Suprapubic skin (tissue), 4 donors: Measurements from ENCODE around the gene OR7C1. TPM values are rescaled to one million over a fixed set of nuclear protein-coding genes. Genes with fewer than 3 reads are reported as not detected.
"Not testable (repeated sequence)": the region's sequence is repeated elsewhere in the genome, so short reads cannot be mapped to it uniquely, and the experiment has no call there.

ENCODE experiments used
- DNase-seq, 2 donors: peaks; one replicate each; pipeline ENCODE4 v3.0.0-alpha.2; 2019; ENCODE audit warnings: low spot score in 2 of 2
- H3K27ac ChIP-seq: fragments of 200-600 bp; sonication (generic); one replicate; pipeline ENCODE4 v1.5.1; 2019
- H3K27me3 ChIP-seq: fragments of 200-600 bp; sonication (generic); one replicate; pipeline ENCODE4 v1.5.1; 2019
- H3K36me3 ChIP-seq: fragments of 200-600 bp; sonication (generic); one replicate; pipeline ENCODE4 v1.5.1; 2019
- H3K4me1 ChIP-seq: fragments of 200-600 bp; sonication (generic); one replicate; pipeline ENCODE4 v1.5.1; 2019
- H3K4me3 ChIP-seq: fragments of 200-600 bp; sonication (generic); one replicate; pipeline ENCODE4 v1.5.1; 2019; ENCODE audit warnings: mild to moderate bottlenecking
- H3K9me3 ChIP-seq: fragments of 200-600 bp; sonication (generic); one replicate; pipeline ENCODE4 v1.5.1; 2019
- EP300 ChIP-seq: sonication (generic); formaldehyde crosslinking; IDR thresholded peaks from one replicate; pipeline ENCODE4 v1.6.1; 2017; ENCODE audit warnings: antibody characterized with exemption
- POLR2A ChIP-seq, 2 donors: fragments of 450-650 bp; IDR thresholded peaks; one replicate each; pipeline ENCODE4 v1.6.1; 2017; ENCODE audit warnings: antibody characterized with exemption in 2 of 2, mild to moderate bottlenecking in 2 of 2, moderate library complexity in 2 of 2
- POLR2AphosphoS5 ChIP-seq, 3 donors: sonication (generic); formaldehyde crosslinking; IDR thresholded peaks; one replicate each; pipeline ENCODE4 v1.6.1; 2017; ENCODE audit warnings: antibody characterized with exemption in 3 of 3
- WGBS: methylation state at CpG from one replicate; pipeline ENCODE4 v1.1.5; 2018; 5-methylcytosine and 5-hydroxymethylcytosine counted together
- total RNA-seq, 4 donors: library from RNA; depleted of rRNA; stranded (reverse); fragments of >200 nt; gene quantifications; one replicate each; pipeline ENCODE4 v1.1.0, GENCODE V29; 2016
- TF ChIP-seq, protein P1 (sequence below), 2 donors: fragments of 200-600 bp in 1 of 2; fragments of 450-650 bp in 1 of 2; sonication (generic) in 1 of 2; IDR thresholded peaks; one replicate each; pipeline ENCODE4 v1.5.1; 2016 to 2019; ENCODE audit warnings: antibody characterized with exemption in 2 of 2, mild to moderate bottlenecking in 1 of 2, moderate library complexity in 1 of 2

Gene OR7C1
- total RNA-seq, 4 donors from 2014 or later, result 4.4 to 11.2 (median 5.1) TPM

DNA sequence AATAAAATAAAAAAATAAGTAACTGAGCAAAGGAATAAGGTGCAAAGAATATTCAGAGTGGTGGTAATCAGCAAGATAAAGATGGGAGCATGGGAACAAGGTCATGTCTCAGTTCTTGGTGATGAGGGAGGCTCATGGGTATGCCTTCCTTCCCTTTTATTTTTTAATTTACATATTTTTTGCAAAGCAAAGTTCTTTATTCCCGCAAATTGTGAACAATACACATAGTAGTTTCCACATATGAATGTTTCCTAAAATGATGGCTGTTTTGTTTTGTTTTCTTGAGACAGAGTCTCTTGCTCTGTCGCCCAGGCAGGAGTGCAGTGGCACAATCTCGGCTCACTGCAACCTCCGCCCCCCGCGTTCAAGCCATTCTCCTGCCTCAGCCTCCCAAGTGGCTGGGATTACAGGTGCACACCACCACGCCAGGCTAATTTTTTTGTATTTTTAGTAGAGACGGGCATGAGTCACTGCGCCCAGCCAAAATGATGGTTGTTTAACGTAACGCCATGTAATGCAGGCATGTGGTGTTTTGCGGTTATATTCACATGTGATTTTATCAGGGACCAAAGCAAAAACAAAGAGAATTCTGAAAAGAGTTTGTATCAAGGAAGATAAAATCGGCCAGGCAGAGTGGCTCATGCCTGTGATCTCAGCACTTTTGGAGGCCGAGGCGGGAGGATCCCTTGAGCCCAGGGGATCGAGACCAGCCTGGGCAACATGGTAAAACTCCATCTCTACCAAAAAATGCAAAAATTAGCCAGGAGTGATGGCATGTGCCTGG lies 52.2 kb downstream of the OR7C1 start:
- DNase-seq, result peak in 1 of 2 donors; percentile 24
- H3K27ac ChIP-seq, result peak overlapping the region; percentile 5
- WGBS, result 87% methylated on average over 16 of the region's 16 CpGs
- H3K4me1 ChIP-seq, result peaks cover 6% of the 10 kb centered on the region
- peaks cover 5% of the 10 kb centered on the region for H3K27me3 ChIP-seq
- TF ChIP-seq POLR2A (IDR thresholded peaks at IDR 0.05) (no peak), EP300 (no peak), POLR2AphosphoS5 (IDR thresholded peaks at IDR 0.05) (no peak)
- TF ChIP-seq, protein P1, sequence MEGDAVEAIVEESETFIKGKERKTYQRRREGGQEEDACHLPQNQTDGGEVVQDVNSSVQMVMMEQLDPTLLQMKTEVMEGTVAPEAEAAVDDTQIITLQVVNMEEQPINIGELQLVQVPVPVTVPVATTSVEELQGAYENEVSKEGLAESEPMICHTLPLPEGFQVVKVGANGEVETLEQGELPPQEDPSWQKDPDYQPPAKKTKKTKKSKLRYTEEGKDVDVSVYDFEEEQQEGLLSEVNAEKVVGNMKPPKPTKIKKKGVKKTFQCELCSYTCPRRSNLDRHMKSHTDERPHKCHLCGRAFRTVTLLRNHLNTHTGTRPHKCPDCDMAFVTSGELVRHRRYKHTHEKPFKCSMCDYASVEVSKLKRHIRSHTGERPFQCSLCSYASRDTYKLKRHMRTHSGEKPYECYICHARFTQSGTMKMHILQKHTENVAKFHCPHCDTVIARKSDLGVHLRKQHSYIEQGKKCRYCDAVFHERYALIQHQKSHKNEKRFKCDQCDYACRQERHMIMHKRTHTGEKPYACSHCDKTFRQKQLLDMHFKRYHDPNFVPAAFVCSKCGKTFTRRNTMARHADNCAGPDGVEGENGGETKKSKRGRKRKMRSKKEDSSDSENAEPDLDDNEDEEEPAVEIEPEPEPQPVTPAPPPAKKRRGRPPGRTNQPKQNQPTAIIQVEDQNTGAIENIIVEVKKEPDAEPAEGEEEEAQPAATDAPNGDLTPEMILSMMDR (IDR thresholded peaks at IDR 0.05), result no peak
- no peak overlapping the region for H3K4me3 ChIP-seq
- H3K36me3 ChIP-seq, result no peaks in the 10 kb centered on the region
- H3K9me3 ChIP-seq, result no peaks in the 10 kb centered on the region

DNA sequence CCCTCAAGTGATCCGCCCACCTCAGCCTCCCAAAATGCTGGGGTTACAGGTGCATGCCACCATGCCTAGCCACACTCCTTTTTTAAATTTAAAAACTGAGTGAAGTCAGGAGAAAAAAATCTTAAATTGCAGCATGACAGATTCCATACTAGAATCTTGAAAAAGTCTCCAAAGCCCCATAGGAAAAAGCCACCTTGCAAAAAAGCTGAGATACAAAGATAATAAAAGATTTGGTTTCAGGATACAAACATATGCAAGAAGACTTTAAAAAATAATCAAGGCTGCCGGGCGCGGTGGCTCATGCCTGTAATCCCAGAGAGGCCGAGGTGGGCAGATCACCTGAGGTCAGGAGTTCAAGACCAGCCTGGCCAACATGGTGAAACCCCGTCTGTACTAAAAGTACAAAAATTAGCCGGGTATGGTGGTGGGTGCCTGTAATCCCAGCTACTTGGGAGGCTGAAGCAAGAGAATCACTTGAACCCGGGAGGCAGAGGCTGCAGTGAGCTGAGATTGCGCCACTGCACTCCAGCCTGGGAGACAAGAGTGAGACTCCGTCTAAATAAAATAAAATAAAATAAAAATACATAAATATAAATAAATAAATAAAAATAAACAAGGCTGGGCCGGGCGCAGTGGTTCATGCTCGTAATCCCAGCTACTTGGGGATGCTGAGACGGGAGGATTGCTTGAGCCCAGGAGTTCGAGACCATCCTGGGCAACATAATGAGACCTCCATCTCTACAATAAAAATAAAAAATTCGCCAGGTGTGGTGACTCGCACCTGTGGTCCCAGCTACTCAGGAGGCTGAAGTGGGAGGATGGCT lies 53.1 kb downstream of the OR7C1 start:
- H3K36me3 ChIP-seq, H3K4me1 ChIP-seq, H3K27ac ChIP-seq, H3K27me3 ChIP-seq, H3K4me3 ChIP-seq, H3K9me3 ChIP-seq: not testable (repeated sequence)
- peak in 1 of 2 donors; percentile 54 for DNase-seq
- 92% methylated on average over 17 of the region's 17 CpGs for WGBS

DNA sequence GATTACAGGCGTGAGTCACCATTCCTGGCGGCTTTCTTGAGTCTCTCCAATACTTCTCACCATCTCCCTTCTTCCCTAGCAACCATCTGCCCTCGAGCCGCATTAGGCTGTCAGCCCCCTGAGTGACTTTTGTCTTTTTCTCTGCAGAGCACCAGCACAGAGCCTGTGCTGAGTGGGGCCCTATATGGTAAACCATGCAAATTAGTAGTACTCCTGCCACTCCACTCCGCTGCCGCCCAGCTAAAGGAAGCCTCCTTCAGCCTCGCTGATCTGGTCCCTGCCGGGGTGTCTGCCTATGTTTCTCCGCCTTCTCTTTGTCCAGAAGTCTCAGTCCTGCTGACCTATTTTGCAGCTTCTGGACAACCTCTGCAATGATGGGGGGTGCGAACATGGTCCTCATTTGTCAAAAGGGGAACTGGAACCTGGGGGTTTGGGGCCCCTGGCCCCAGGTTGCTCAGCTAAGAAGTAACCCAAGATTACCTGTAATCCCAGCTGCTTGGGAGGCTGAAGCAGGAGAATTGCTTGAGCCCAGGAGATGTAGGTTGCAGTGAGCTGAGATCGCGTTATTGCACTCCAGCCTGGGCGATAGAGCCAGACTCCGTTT lies 54.3 kb downstream of the OR7C1 start:
- H3K9me3 ChIP-seq, H3K27me3 ChIP-seq, H3K27ac ChIP-seq, H3K36me3 ChIP-seq, H3K4me3 ChIP-seq: not testable (repeated sequence)
- H3K4me1 ChIP-seq, result peaks cover 13% of the 10 kb centered on the region
- peak in 1 of 2 donors; percentile 64 for DNase-seq
- 86% methylated on average over 13 of the region's 14 CpGs for WGBS

DNA sequence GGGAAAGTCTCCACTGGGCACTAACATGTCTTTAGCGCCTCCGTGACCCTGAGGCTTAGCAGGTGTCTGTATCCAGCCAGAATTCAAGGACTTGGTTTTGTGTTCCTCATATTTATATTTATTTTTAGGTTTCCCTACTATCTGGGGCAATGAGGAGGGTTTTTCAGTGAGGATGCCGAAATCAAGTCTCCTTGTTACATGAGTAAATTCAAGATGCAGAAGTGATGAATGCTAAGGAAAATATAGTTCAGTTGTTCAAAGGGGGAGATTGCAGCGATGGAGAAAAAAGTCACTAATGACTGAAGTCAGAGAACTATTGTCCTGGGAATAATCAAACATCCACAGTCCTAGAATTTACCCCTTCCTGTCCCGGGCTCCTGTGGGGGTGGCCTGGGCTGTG lies 55.8 kb downstream of the OR7C1 start:
- Histone ChIP-seq H3K27me3 (no peaks in the 10 kb centered on the region), H3K36me3 (no peaks in the 10 kb centered on the region), H3K4me3 (no peak overlapping the region), H3K9me3 (no peaks in the 10 kb centered on the region), H3K27ac (no peak overlapping the region), H3K4me1 (peaks cover 13% of the 10 kb centered on the region)
- 49% methylated on average over 5 of the region's 5 CpGs for WGBS
- TF ChIP-seq EP300, result no peak
- TF ChIP-seq, protein P1 (IDR thresholded peaks at IDR 0.05), result no peak
- DNase-seq, result no peak

DNA sequence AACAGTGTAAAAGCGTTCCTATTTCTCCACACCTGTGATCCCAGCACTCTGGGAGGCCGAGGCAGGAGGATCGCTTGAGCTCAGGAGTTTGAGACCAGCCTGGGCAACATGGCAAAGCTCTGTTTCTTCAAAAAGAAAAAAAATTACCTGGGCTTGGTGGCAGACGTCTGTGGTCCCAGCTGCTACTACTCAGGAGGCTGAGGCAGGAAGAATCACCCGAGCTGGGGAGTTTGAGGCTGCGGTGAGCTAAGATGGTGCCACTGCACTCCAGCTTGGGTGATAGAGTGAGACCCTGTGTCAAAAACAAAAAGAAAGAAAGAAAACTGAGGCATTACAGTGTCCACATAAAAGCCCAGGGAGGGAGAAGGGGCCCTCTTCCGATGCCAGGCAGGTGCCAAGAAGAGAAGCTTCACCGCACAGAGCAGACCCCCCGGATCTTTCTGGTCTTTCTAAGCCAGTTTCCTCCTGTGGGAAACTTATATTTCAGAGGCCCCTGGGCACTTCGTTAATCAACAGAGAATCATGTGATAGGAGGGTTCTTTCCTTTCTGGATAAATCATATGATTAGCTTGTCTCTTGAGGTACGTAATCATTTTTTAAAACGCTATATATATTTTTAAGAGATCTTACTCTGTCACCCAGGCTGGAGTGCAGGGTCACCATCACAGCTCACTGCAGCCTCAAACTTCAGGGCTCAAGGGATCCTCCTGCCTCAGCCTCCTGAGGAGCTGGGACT lies 56.7 kb downstream of the OR7C1 start, which contains the start of gene ADGRE2:
ADGRE2 (minus strand) TSS at position 451 of the 736 bp plus-strand sequence. CDS start 1,804 bp downstream, outside the sequence.
- H3K27me3 ChIP-seq, H3K9me3 ChIP-seq, H3K27ac ChIP-seq, H3K4me3 ChIP-seq, H3K36me3 ChIP-seq: not testable (repeated sequence)
- peak in 1 of 2 donors; percentile 26 for DNase-seq
- H3K4me1 ChIP-seq, result peaks cover 13% of the 10 kb centered on the region
- 65% methylated on average over 12 of the region's 12 CpGs for WGBS

DNA sequence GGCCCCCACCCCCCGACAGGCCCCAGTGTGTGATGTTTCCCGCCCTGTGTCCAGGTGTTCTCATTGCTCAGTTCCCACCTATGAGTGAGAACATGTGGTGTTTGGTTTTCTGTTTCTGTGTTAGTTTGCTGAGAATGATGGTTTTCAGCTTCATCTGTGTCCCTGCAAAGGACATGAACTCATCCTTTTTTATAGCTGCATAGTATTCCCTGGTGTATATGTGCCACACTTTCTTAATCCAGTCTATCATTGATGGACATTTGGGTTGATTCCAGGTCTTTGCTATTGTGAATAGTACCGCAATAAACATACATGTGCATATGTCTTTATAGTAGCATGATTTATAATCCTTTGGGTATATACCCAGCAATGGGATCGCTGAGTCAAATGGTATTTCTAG lies 57.3 kb downstream of the OR7C1 start:
- not testable (repeated sequence) for DNase-seq, H3K27me3 ChIP-seq, H3K27ac ChIP-seq, H3K36me3 ChIP-seq, H3K9me3 ChIP-seq, H3K4me3 ChIP-seq
- 91% methylated on average over 4 of the region's 4 CpGs for WGBS
- H3K4me1 ChIP-seq, result peaks cover 13% of the 10 kb centered on the region
